SH-SY5Y (cell line): Measurements from ENCODE around the gene ANKS4B.

Experiments used
- GATA2 ChIP-seq: IDR thresholded peaks from 2 replicates; pipeline ENCODE4 v1.6.1; 2011; ENCODE audit warnings: mild to moderate bottlenecking, low read depth, low read length
- GATA3 ChIP-seq: IDR thresholded peaks from 2 replicates; pipeline ENCODE4 v1.6.1; 2011; ENCODE audit warnings: low read depth, mild to moderate bottlenecking, low read length, moderate library complexity

DNA sequence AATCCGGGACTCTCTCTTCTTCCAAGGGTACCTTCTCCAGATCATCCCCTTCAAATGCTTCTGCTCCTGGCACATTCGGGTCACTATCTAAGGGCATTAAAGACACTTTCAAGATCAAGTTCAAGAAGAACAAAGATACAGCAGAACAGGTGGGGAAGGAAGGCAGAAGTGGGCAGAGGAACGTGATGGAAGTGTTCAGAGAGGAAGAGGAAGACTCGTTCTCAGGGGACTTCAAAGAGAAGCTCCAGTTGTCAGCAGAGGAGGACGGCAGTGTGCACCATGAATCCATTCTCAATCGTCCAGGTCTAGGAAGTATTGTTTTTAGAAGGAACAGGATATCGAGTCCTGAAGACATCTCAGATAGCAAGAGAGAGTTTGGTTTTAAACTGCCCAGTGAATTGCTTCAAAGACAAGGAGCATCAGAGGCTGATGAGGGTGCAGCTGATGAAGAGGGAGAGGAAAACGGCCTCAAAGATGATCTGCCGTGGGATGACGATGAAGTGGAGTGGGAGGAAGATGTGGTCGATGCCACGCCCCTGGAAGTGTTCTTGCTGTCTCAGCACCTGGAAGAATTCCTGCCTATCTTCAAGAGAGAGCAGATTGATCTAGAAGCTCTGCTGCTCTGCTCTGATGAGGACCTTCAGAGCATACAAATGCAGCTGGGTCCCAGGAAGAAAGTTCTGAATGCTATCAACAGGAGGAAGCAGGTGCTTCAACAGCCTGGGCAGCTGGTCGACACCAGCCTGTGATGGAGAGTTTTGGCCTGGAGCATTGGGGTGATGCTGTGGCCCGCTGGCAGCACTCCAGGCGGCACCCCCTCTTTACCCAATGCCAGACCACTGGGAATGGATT, 16.8 kb downstream of the ANKS4B start:
- TF ChIP-seq GATA2 (no peak), GATA3 (no peak)
